Endothelial cell of hepatic sinusoid (primary cell): ENCODE measurements around the gene RBP2.

ENCODE experiments used
- in situ Hi-C: cut with HindIII; loops from 2 replicates; pipeline ENCODE4 v1.10.0; 2017; ENCODE audit warnings: low sequenced_read_pairs

Gene RBP2

DNA sequence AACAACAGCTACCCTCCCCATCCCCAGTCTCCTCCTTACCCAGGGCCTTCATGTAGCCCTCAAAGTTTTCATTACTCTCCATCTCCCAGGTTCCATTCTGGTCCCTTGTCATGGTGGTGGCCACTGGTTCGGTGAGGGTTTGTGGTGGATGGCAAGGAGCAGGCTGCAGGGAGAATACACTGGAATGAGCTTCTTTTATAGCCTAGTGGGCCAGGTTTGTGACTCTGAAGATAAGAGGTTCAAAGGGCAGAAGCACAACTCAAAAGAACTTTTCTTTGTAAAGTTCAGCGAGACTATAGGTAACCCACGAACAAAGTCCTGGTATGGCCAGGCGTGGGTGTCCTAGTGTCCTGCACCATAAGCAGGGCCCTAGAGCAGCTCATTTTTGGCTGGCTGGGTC lies at the start of gene RBP2:
TSS of gene RBP2 (minus strand) at position 169 of the 400 bp plus-strand sequence. CDS start at position 112, 57 bp downstream.
- in situ Hi-C loops: no loop called here

- in situ Hi-C loops: no loop called here
Measured at GRCh38 chr3:139524841-139525636, 48.7 kb upstream of the RBP2 start.

DNA sequence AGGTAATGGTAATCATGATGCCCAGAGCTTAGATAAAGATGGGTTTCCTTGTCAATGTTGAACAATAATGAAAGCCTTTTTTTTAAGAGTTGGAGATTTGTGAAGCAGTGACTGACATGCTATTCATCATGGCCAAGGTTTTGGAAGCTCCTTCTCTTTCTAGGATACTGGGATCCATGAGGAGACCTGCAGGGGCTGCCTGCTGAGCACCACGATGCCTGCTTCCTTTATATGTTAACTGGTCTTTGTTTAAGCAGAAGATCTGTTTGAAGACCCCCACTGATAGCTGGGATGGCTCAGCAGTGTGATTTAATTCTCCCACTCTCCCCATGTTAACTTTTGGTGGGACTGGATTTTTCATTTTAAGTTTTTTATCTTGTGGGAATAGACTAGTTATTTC lies 47.4 kb upstream of the RBP2 start:
- in situ Hi-C loops: no loop called here

- in situ Hi-C loops: no loop called here
Measured at GRCh38 chr3:139523166-139523565, 46.9 kb upstream of the RBP2 start.

- in situ Hi-C loops: no loop called here
Measured at GRCh38 chr3:139522421-139522820, 46.1 kb upstream of the RBP2 start.

DNA sequence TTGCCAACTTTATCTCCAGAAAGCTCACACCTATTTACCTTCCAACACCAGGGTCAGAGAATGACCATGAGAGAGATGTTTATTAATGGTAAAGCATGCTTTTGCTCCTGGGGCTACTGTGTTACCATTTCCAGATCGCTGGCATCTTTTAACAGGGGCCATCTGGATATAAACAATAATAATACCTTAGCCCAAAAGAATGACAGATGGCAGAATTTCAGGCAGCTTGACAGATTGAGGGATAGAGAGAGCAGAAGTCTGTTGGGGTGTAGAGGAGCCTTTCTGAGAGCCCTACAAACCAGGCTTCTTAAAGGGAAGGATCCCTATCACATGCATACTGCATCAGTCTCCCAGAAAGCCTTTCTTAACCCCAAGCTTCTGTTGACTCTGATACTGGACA lies 45.5 kb upstream of the RBP2 start:
- in situ Hi-C loops: no loop called here

- in situ Hi-C loops: no loop called here
Measured at GRCh38 chr3:139521144-139521543, 44.8 kb upstream of the RBP2 start.

DNA sequence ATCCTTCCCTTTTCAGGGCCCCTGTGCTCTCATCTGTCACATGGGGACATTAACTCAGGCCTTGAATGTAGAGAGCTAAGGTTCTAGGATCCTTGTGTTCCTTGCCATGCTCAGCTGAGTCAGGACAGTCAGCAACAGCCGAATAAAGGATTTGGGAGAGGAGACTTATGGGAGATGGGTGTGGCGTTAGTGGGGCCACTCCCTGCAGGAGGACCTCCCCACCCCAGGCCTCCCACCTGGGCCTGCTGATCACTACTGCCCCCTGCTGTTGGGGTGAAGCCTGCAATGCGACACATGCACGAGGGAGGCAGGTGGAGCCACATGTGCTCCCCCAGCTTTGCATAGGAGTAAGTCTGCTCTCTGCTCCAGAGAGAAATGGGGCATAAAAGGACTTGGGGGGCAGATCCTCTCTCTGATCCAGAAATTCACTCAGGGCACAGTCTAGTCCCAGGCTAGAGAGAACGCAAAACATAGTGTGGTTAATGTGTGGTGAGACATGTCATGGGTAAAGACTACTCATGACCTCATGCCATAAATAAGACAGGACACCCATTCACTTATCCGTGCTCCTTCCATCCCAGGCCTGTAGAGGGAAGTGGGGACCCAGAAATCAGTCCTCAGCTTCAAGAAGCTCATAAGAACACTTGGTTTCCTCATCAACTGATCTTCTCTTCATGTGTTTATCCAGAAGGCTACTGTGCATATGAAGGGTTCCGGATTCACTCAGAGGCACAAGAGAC lies 43.9 kb upstream of the RBP2 start:
- in situ Hi-C loops: no loop called here

- in situ Hi-C loops: no loop called here
Measured at GRCh38 chr3:139518926-139519842, 42.9 kb upstream of the RBP2 start.

DNA sequence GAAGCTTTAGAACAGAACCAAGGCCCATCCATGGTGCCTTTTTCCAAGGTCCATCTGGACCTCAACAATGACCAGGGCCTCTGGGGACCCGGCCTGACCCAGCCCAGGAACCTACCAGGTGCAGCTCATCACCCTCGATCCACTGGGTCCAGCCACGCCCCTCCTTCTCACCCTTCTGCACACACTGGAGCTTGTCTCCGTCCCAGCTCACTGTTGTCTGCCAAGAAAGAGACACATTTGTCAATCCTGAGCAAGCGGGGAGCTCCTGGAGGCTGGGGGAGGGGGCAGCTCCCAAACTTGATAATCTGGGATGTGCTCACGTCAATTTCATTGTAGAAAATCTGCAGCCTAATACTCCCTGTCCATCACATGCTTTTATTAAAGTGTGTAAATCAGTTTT lies 42.0 kb upstream of the RBP2 start:
- in situ Hi-C loops: no loop called here

GRCh38 chr3:139517321-139518065 lies 41.2 kb upstream of the RBP2 start:
- in situ Hi-C loops: no loop called here

GRCh38 chr3:139514741-139515140 lies 38.4 kb upstream of the RBP2 start:
- in situ Hi-C loops: no loop called here

- in situ Hi-C loops: no loop called here
Measured at GRCh38 chr3:139509631-139510030, 33.3 kb upstream of the RBP2 start.

- in situ Hi-C loops: no loop called here
Measured at GRCh38 chr3:139506766-139507165, 30.4 kb upstream of the RBP2 start.

DNA sequence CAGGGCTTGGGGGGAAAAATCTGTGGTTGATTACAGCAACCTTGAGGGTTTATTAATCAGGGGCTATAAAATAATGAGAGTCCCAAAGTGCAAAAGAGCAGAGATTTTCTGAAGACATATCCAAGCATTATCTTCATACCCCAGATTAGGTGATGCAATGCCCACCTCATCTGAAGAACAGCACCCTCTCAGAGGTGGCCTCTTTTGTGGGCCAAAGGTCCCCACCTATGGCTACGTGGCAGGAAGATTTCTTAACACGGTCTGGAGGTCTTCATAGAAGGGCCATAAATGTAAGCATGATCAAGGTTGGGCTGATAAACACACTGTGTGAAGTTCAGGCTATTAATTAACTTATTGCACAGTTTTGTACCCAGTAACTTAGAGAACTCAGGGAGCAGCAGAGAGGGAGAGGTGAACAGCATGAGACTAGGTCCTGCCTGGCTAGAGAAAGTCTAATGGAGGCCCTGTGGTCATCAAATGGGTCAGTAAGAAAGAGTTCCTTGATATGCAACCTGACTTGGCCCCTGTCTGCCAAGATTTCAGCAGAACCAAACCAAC lies 29.6 kb upstream of the RBP2 start:
- in situ Hi-C loops: no loop called here

DNA sequence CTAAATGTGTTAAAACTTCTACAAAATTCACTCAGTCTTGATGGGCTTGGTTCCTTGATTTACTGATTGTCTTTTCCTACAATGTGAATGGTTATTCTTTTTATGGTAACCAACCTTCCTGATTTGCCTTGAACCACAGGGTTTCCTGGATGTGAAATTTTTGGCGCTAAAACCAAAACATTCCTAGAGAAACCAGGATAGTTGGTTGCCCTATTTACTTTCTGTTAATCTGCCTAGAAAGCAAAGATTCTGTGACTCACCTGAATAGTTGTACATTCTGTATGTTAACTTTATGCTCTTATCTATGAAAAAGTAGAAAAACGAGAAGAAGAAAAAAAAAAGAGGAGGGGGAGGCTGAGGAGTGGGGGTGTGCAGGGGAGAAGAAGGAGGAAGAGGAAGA lies 23.2 kb upstream of the RBP2 start:
- in situ Hi-C loops: no loop called here

GRCh38 chr3:139493826-139494385 lies 17.6 kb upstream of the RBP2 start:
- in situ Hi-C loops: no loop called here

GRCh38 chr3:139491966-139492365 lies 15.7 kb upstream of the RBP2 start:
- in situ Hi-C loops: no loop called here

- in situ Hi-C loops: no loop called here
Measured at GRCh38 chr3:139491027-139491700, 14.8 kb upstream of the RBP2 start.
